ENCODE measurements around the gene ZNF785.
"Not testable (repeated sequence)": the region's sequence is repeated elsewhere in the genome, so short reads cannot be mapped to it uniquely, and the experiment has no call there.

DNA sequence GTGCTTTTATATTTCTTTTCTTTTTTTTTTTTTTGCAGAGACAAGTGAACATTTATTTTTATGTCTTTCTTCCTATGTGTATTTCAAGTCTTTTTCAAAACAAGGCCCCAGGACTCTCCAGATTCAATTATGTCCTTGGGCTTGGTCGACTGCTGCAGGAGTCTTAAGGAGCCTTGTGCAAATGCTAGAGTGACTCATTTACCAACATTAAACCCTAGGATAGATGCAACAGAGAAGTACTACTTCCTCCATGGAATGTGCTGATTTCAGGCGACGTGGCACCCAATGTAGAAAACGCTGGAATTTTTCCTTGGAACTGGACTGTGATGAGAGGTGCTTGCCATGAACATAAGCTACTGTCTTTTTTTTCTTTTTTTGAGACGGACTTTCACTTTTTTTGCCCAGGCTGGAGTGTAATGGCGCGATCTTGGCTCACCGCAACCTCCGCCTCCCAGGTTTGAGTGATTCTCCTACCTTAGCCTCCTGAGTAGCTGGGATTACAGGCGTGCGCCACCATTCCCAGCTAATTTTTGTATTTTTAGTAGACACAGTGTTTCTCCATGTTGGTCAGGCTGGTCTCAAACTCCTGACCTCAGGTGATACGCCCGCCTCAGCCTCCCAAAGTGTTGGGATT, 49.0 kb downstream of the ZNF785 start:
- not testable (repeated sequence) for TF ChIP-seq TARDBP (IDR thresholded peaks at IDR 0.05); FOXA1 (IDR thresholded peaks at IDR 0.05); SP1 (IDR thresholded peaks at IDR 0.05); NFRKB (IDR thresholded peaks at IDR 0.05); BHLHE40 (IDR thresholded peaks at IDR 0.05; ENCODE audit: borderline replicate concordance); FOXM1 (IDR thresholded peaks at IDR 0.05; ENCODE audit: borderline replicate concordance); SUZ12 (IDR thresholded peaks at IDR 0.05); L3MBTL2 (conservative IDR thresholded peaks at IDR 0.05); HDGF (IDR thresholded peaks at IDR 0.05; ENCODE audit: borderline replicate concordance)

All from HEK293T (cell line).